ENCODE data around the gene MBNL2. TPM values are rescaled to one million over a fixed set of nuclear protein-coding genes. Genes with fewer than 3 reads are reported as not detected.

MBNL2 gene
- total RNA-seq, 1 experiment from 2014 or later = 0.85 TPM

DNA sequence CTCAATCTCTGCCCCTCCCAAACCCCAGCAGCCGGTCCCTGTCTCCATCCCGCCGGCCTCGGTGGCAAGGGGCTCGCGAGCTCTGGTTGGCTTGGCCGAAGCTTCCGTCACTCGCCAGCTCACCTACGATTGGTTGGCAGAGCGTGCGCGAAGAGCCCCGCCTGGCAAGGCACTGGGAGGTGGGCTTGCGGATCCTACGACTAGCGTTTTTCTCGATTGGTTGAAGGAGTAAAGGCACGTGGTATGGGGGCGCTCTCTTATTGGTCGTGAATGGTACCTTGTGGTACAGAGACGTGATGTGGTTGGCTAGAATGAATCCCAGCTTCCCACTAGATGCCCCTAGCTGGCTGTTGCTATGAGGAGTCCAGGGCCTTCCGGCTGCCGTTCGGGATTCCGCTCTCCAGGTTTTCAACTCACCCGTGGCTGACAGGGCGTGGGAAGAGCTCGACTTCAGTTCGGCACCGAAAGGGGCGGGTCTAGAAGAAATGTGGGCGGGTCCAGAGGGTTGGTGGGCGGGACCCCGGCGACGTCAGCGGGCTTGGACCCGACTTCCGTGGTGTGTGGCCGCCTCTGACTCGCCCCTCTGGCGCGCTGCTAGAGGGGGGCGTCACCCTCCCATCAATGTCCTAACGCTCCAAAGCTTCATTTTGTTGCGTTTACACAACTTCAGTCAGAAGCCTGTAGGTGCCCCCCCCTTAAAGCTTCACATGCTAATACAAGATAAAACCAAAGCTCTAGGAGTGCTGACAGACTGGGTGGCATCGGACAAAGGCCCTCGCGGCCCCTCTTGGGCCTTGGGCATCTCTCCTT, 211.0 kb downstream of the MBNL2 start (continued):
- TF ChIP-seq, protein P1, sequence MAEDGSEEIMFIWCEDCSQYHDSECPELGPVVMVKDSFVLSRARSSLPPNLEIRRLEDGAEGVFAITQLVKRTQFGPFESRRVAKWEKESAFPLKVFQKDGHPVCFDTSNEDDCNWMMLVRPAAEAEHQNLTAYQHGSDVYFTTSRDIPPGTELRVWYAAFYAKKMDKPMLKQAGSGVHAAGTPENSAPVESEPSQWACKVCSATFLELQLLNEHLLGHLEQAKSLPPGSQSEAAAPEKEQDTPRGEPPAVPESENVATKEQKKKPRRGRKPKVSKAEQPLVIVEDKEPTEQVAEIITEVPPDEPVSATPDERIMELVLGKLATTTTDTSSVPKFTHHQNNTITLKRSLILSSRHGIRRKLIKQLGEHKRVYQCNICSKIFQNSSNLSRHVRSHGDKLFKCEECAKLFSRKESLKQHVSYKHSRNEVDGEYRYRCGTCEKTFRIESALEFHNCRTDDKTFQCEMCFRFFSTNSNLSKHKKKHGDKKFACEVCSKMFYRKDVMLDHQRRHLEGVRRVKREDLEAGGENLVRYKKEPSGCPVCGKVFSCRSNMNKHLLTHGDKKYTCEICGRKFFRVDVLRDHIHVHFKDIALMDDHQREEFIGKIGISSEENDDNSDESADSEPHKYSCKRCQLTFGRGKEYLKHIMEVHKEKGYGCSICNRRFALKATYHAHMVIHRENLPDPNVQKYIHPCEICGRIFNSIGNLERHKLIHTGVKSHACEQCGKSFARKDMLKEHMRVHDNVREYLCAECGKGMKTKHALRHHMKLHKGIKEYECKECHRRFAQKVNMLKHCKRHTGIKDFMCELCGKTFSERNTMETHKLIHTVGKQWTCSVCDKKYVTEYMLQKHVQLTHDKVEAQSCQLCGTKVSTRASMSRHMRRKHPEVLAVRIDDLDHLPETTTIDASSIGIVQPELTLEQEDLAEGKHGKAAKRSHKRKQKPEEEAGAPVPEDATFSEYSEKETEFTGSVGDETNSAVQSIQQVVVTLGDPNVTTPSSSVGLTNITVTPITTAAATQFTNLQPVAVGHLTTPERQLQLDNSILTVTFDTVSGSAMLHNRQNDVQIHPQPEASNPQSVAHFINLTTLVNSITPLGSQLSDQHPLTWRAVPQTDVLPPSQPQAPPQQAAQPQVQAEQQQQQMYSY (CRISPR knock-in tag; IDR thresholded peaks at IDR 0.05) = peak; percentile 98
- TF ChIP-seq RELA (CRISPR knock-in tag; IDR thresholded peaks at IDR 0.05; ENCODE audit: borderline replicate concordance) (no peak), TEAD4 (CRISPR knock-in tag; IDR thresholded peaks at IDR 0.05) (no peak), NR2C2 (CRISPR knock-in tag; IDR thresholded peaks at IDR 0.05) (no peak), ZNF423 (CRISPR knock-in tag; IDR thresholded peaks at IDR 0.05) (no peak), OVOL2 (CRISPR knock-in tag; IDR thresholded peaks at IDR 0.05; ENCODE audit: borderline replicate concordance) (no peak), HMGA2 (CRISPR knock-in tag; IDR thresholded peaks at IDR 0.05) (no peak), SMAD4 (CRISPR knock-in tag; IDR thresholded peaks at IDR 0.05) (no peak), ATF1 (CRISPR knock-in tag; IDR thresholded peaks at IDR 0.05) (no peak)
- TF ChIP-seq, protein P2, sequence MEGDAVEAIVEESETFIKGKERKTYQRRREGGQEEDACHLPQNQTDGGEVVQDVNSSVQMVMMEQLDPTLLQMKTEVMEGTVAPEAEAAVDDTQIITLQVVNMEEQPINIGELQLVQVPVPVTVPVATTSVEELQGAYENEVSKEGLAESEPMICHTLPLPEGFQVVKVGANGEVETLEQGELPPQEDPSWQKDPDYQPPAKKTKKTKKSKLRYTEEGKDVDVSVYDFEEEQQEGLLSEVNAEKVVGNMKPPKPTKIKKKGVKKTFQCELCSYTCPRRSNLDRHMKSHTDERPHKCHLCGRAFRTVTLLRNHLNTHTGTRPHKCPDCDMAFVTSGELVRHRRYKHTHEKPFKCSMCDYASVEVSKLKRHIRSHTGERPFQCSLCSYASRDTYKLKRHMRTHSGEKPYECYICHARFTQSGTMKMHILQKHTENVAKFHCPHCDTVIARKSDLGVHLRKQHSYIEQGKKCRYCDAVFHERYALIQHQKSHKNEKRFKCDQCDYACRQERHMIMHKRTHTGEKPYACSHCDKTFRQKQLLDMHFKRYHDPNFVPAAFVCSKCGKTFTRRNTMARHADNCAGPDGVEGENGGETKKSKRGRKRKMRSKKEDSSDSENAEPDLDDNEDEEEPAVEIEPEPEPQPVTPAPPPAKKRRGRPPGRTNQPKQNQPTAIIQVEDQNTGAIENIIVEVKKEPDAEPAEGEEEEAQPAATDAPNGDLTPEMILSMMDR (IDR thresholded peaks at IDR 0.05) = no peak
- TF ChIP-seq, protein P3, sequence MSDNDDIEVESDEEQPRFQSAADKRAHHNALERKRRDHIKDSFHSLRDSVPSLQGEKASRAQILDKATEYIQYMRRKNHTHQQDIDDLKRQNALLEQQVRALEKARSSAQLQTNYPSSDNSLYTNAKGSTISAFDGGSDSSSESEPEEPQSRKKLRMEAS (CRISPR knock-in tag; IDR thresholded peaks at IDR 0.05) = peak; percentile 66

DNA sequence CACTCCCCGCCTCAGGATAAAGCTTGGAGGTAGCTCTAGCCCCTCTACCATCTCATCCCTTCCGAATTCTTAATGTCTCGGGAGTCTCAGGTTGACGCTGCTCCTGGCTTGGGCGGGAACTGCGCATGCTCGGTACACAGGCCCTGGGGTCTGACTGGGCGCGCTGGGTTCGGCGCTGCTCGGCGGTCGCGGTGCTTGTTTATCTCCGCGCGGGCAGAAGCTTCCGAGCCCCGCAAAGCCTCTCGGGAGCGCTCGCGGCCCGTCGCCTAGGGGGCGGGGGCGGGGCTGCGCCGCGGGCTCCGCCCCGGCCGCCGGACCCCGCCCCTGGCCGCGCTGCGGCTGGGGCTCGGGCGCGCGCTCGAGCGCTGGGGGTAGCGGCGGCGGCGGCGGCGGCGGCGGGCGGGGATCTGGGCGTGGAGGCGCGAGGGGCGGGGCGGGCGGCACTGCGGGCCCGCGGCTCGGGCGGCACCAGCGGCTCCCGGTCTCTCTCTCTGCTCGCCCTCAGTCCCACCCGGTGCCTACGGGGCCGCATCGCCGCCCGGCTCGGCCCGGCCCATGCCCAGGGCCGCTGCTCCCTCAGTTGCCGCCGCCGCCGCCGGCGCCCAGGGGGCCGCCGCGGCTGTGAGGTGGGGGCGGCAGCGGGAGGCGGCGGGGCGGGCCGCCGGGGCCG, 211.7 kb downstream of the MBNL2 start, which contains the start of gene RAP2A:
TSS of gene RAP2A (plus strand) at position 443 of the 670 bp plus-strand sequence. CDS start 302 bp downstream, outside the sequence.
- peak; percentile 69 for ATAC-seq
- peak; percentile 89 for DNase-seq (ENCODE audit: low spot score)
- Mint-ChIP-seq H3K4me3 (peak within 1 kb of the TSS; percentile 96), H3K4me1 (peaks cover 35% of the 10 kb centered on the region), H3K9me3 (no peaks in the 10 kb centered on the region), H3K36me3 (0 out of 2 replicates have a peak, but pooled peaks cover 4% of the 10 kb centered on the region), H3K27ac (peak within 1 kb of the TSS; percentile 100), H3K27me3 (ENCODE audit: low read depth) (no peaks in the 10 kb centered on the region)
- POLR2A ChIA-PET = interaction anchor here (0.8 to 1.3 kb wide), 3 partner anchors 19 to 93 kb away, joined by 3 to 4 read pairs (median 3); no protein-coding TSS in a partner anchor
- TF ChIP-seq GABPB1 (CRISPR knock-in tag; IDR thresholded peaks at IDR 0.05) (0 out of 2 replicates have a peak, but pooled peaks have one; percentile 12), NFYB (CRISPR knock-in tag; conservative IDR thresholded peaks at IDR 0.05; ENCODE audit: low read depth) (no peak), FOXK1 (CRISPR knock-in tag; IDR thresholded peaks at IDR 0.05) (peak; percentile 95)
- CTCF ChIA-PET = interaction anchor here (0.8 to 1.6 kb wide), 10 partner anchors 22 to 324 kb away, joined by 3 to 5 read pairs (median 3); partner anchors contain the start of gene MBNL2

DNA sequence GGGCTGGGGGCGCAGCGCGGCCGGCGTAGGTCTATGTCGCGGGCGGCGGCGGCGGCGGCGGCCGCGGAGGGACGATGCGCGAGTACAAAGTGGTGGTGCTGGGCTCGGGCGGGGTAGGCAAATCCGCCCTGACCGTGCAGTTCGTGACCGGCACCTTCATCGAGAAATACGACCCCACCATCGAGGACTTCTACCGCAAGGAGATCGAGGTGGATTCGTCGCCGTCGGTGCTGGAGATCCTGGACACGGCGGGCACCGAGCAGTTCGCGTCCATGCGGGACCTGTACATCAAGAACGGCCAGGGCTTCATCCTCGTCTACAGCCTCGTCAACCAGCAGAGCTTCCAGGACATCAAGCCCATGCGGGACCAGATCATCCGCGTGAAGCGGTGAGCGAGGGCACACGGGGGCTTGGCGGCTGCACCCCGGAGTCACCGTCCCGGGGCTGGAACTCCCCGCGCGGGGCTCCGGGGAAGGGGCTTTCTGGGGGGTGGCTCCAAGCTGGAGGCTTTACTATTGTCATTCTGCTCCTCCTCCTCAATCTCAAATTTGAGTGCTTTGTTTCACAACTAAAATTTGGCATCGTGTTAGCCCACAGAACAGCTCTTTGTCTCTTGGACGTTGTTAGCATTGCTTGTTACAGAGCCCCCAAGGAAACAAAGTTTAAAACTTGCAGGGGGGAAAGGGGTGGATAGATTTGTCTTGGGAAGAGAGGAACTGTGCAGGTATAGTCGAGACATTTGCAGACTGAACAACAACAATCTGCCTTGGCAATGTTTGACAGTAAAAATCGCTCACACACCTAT, 212.5 kb downstream of the MBNL2 start:
- DNase-seq (ENCODE audit: low spot score) (peak; percentile 34), ATAC-seq (peak; percentile 0)
- CTCF ChIA-PET = interaction anchor here (0.7 to 1.5 kb wide), 4 partner anchors 47 to 197 kb away, joined by 3 to 4 read pairs (median 3); no protein-coding TSS in a partner anchor
- TF ChIP-seq ETV6 (CRISPR knock-in tag; IDR thresholded peaks at IDR 0.05) (0 out of 2 replicates have a peak, but pooled peaks have one; percentile 30), CREM (CRISPR knock-in tag; IDR thresholded peaks at IDR 0.05) (no peak)
- TF ChIP-seq, protein P4, sequence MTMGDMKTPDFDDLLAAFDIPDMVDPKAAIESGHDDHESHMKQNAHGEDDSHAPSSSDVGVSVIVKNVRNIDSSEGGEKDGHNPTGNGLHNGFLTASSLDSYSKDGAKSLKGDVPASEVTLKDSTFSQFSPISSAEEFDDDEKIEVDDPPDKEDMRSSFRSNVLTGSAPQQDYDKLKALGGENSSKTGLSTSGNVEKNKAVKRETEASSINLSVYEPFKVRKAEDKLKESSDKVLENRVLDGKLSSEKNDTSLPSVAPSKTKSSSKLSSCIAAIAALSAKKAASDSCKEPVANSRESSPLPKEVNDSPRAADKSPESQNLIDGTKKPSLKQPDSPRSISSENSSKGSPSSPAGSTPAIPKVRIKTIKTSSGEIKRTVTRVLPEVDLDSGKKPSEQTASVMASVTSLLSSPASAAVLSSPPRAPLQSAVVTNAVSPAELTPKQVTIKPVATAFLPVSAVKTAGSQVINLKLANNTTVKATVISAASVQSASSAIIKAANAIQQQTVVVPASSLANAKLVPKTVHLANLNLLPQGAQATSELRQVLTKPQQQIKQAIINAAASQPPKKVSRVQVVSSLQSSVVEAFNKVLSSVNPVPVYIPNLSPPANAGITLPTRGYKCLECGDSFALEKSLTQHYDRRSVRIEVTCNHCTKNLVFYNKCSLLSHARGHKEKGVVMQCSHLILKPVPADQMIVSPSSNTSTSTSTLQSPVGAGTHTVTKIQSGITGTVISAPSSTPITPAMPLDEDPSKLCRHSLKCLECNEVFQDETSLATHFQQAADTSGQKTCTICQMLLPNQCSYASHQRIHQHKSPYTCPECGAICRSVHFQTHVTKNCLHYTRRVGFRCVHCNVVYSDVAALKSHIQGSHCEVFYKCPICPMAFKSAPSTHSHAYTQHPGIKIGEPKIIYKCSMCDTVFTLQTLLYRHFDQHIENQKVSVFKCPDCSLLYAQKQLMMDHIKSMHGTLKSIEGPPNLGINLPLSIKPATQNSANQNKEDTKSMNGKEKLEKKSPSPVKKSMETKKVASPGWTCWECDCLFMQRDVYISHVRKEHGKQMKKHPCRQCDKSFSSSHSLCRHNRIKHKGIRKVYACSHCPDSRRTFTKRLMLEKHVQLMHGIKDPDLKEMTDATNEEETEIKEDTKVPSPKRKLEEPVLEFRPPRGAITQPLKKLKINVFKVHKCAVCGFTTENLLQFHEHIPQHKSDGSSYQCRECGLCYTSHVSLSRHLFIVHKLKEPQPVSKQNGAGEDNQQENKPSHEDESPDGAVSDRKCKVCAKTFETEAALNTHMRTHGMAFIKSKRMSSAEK (CRISPR knock-in tag; IDR thresholded peaks at IDR 0.05; ENCODE audit: borderline replicate concordance) = no peak

More for the DNA sequence above, 212.5 kb downstream of the MBNL2 start:
- Mint-ChIP-seq H3K9me3 (no peaks in the 10 kb centered on the region), H3K36me3 (0 out of 2 replicates have a peak, but pooled peaks cover 4% of the 10 kb centered on the region), H3K27ac (peak overlapping the region; percentile 84), H3K4me3 (peak overlapping the region; percentile 96), H3K4me1 (peaks cover 32% of the 10 kb centered on the region), H3K27me3 (ENCODE audit: low read depth) (no peaks in the 10 kb centered on the region)
- POLR2A ChIA-PET = no interaction called here
